GM18868 (cell line): ENCODE results near the gene TKT.
A peak's percentile ranks its signal among the peaks of the same experiment; 100 is the strongest.

Experiments
- ATAC-seq: cut with Tn5 transposase; IDR thresholded peaks from one replicate; pipeline ENCODE4 v1.9.1; 2021; ENCODE audit warnings: mild to moderate bottlenecking, moderate library complexity; ENCODE audit not compliant: unreplicated experiment

The TKT gene

DNA sequence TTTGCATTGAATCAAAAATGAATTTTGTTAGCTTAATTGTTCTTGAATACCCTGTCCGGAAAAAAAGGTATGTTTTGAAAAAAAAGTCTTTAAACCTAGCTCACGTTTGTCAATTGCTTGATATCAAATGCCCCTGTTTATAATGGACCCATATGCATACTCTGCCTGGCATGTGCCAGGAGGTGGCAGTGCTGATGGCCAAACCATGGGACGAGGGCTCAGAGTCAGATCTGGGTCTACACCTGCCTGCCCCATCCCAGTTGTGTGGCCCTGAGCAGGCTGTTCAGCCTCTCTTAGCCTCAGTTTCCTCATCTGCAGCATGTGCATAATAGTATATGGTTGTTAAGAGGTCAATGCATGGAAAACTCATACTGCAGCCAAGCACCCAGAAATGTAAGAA is 56.0 kb downstream of the TKT start:
- no peak for ATAC-seq

DNA sequence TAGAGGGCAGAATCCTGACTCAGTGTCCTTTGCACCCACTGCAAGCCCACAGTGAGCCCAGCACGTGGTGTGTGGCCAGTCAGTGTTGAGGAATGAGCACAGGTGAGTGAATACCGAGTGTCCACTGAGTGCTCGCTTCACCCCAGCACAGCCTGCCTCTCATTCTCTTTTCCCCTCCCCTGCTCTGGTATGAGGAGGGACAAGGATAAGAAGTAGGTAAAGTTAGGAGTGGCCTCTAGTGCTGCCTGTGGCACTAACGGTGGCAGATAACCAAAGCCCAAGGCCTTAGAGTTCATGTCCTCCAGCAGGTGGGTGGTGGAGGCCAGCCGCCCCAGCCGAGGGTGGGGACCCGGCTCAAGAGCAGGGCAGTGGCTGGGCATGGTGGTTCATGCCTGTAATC is 56.8 kb downstream of the TKT start:
- no peak for ATAC-seq

- ATAC-seq: no peak
These were observed 57.4 kb downstream of the TKT start for GRCh38 chr3:53198256-53198977.

DNA sequence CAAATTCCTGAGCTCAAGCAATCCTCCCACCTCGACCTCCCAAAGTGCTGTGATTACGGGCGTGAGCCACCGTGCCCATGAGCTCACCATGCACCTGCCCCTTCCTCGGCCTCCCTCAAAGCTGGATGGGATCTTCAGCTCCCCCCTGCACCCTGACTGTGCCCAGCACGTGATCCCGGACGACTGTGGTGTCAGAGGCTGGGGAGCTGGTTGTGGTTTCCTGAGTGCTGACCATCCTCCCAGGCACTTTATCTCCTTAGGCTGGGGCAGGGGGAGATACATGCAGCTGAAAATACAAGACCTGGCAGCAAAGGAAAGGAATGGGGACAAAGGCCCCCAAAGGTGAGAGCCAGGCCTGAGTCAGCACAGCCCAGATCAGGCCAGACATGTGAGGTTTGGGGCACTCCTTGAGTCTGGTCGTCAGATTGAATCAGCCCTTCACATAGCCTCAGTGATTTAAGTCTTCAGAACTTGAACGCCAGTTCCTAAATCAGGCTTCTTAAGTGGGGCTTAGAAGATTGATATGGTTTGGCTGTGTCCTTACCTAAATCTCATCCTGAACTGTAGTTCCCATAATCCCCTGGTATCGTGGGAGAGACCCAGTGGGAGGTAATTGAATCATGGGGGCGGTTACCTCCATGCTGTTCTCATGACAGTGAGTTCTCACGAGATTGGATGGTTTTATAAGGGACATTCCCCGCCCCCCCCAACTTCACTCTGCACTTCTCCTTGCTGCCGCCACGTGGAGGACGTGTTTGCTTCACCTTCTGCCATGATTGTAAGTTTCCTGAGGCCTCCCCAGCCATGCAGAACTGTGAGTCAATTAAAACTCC is 59.0 kb downstream of the TKT start:
- ATAC-seq: peak; percentile 47

- ATAC-seq: no peak
These were observed 59.9 kb downstream of the TKT start for GRCh38 chr3:53195602-53196574.

DNA sequence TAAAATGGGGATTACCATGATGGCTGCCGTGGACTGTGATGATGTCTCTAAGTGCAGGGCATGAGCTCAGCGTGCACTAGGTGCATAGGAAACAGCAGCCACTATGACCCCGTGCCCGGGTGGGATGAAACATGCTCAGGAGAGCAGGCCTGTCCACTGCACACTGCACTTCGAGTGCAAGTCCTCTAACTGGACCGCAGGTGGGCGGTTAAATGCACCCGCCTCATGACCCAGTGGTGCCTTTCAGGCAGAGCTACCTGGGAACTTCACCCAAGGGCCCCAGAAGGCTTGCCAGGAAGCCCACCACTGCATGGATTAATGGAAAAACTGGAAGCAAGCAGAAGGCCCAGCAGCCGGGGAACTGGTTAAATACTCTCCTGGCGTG is 60.8 kb downstream of the TKT start:
- no peak for ATAC-seq

DNA sequence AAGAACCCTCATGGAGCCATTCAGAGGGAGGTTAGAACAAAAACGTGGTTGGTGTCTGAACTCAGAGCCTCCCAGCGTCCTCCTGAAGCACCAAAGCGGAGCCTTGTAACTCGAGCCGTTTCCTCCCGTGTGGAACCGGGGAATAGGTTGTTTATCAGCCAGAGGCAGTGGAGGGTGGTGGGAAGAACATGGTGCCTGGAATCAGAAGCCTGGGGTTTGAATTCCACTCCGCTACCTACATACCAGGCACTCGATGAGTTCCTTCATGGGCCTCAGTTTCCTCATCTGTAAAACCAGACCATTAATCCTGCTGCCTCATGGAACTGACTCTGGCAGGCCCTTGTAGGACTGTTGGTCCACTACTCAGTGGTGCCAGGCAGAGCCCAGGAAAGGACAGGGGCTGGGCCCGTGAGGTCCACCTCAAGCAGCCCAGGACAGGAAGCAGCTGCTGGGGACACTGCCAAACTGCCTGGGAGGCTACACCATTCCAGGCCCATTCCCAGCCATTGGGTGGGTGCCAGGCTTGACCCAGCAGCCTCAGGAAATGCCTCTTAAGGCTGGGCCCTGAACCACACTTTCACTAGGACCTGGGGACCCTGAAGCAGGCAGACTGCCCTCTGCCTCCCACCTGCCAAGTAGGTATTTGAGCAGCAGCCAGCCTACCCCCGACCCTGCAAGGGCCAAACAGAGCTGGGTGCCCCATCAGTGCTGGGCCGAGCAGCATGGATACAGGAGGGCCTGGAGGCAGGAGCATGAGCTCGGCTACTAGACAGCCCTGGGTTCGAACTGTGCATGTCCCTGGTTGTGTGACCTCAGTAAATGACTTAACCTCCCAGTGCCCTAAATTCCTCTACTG is 61.4 kb downstream of the TKT start:
- ATAC-seq: no peak

DNA sequence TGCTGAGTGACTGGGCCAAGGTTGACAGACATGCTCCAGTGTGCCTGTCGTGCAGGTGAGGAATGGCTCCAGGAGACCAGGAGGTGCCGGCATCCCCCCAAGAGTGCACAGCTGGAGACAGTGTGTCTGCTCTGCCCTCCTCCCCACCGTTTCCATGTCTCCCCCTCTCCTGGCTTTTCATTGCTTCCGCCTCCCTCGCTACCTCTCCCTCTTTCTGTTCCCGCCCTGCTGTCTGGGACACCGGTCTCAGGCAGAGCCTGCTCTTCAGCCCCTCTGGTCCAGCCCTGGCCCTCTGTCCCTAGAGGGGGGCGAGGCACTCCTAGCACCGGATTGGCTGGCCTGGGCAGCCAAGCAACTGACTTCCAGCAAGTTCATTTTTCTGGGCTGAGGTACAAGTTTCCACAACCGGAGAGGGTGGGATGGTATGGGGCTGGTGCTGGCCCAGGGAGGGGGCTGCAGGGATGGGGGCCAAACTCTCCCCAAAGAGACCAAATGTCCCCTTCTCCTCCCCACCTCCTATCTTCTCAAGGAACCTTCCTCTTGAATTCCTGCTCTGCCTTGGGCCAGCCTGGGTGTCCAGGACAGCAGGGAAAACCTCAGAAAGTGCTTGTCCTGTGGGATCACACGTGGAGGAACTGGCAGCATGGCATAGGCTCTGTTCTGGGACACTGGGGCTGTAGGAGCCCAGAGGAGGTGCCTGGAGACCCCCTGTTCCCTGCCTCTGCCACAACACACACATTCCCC is 62.2 kb downstream of the TKT start:
- no peak for ATAC-seq

DNA sequence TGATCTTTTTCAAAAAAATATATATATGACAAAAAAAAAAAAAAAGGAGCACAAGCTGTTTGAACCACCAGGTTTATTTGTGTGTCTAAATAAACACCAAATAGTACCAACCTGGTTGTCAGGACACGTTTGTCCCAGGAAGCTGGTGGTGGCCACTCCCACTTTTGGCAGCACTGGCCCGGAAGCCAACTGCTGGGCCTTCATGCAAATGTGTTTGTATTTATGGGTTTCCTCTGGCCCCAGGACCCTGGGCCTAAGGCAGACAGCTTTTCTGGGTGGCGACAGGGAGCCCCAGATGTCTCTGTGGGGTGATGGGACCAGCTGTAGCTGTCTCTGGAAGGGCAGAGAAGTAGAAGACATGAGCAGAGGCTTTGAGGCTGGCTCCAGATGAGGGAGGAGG is 63.2 kb downstream of the TKT start:
- ATAC-seq: no peak

DNA sequence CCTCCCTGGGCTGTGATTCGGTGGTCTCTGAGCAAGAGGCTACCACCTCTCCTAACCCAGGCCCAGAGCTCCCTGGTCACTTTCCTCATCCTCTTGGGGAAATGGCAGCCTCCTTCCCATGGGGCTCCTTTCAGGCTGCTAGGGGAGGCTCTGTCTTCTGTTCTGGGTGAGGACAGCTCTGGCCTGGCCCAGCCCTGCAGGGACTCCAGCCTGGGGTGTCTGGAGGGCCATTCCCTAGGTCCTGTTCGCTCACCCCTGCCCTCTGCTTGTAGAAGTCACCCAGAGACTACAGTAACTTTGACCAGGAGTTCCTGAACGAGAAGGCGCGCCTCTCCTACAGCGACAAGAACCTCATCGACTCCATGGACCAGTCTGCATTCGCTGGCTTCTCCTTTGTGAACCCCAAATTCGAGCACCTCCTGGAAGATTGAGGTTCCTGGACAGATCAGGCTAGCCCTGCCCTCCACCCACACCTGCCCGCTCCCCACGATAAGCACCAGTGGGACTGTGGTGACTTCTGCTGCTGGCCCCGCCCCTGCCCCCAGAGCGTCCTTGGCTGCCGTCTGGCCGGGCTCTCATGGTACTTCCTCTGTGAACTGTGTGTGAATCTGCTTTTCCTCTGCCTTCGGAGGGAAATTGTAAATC is 63.9 kb downstream of the TKT start:
- no peak for ATAC-seq

GRCh38 chr3:53190659-53191058 is 65.2 kb downstream of the TKT start:
- ATAC-seq: peak; percentile 48

- no peak for ATAC-seq
These were observed 66.5 kb downstream of the TKT start for GRCh38 chr3:53189276-53189675.

DNA sequence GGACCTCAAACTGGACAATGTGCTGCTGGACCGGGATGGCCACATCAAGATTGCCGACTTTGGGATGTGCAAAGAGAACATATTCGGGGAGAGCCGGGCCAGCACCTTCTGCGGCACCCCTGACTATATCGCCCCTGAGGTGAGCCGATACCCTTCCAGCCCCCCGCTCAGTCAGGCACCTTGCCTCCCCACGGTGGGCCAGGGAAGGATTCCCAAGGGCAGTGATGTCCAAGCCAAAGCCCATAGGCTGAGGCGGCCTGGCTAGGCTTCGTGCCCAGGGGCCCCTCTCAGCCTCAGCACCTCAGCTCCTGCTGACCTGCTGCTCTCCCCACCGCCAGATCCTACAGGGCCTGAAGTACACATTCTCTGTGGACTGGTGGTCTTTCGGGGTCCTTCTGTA is 67.1 kb downstream of the TKT start:
- no peak for ATAC-seq

DNA sequence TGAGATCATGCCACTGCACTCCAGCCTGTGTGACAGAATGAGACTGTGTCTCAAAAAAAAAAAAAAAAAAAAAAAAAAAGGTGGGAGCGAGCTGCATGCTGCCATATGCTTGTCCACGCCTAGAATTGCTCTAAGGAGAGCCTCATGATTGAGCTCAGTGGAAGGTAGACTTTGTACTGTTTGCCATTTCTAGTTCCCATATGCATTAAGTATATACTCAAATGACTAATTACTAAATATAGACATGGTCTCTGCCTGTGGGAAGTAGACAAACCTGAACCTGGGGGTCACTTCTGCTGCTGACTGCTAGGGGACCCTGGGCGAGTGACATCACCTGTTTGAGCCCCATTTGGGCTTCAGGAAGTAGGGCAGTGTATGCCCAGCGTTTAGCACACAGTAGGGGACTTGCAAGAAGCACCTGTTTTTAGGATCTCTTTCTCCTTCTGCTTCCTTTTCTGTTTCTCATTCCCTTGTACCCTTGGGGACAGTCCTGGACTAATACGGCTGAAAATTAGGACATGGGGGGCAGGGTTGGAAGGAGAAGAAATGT is 67.6 kb downstream of the TKT start:
- no peak for ATAC-seq

DNA sequence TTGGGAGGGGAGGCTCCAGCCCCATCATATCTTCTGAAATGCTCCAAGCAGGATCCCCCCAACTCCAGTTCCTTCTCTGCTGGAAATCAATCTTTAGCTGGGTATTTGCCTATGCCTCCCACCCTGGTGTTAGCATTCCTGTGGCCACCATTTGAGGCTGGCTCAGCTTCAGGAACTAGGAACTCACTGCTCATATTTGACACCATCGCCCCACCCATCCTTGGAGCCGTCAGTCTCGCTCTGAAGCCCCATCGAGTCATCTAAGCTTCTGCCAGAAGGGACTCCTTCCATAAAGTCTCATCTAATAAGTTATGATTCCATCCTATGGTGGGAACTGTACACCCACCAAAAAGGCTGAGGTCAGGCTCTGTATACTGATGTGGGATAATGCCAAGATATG is 68.4 kb downstream of the TKT start:
- ATAC-seq: no peak

DNA sequence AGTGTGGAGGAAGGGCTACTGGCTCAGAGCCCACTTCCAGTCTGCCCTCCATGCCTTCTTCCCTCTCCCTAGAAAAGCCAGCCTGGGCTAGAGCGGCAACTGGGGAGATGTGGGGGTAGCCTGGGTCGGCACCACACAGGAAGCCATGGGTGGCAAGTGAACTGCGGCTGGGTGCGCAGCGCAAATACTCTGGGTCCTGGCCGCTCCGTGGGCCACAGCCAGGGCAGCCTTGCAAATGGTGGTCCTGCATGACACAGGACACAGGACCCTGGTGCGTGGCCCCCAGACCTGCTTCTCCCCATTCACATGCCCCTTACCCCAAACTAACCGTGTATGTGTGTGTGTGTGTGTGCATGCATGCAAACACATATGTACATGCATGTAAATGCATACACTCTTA is 69.1 kb downstream of the TKT start:
- no peak for ATAC-seq

DNA sequence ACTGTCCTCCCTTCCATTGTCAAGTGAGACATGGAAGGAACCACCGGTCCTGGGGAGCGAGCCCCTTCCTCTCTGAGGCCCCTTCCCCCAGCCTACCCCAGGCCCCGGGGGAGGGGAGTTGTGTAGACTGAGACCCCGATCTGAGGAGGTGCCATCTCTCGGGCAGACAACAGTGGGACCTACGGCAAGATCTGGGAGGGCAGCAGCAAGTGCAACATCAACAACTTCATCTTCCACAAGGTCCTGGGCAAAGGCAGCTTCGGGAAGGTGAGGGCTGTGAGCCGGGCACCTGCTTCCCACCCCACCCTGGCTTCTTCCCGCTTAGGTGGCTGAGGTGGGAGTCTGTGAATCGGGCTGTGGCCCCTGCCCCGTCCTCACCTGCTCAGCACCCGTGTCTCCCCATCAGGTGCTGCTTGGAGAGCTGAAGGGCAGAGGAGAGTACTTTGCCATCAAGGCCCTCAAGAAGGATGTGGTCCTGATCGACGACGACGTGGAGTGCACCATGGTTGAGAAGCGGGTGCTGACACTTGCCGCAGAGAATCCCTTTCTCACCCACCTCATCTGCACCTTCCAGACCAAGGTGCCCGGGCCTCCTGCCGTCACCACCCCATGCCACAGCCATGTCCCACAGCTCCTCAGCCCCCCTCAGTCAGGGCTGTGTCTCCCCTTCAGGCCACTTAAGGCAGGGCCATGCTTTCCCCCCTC is 69.9 kb downstream of the TKT start:
- no peak for ATAC-seq

DNA sequence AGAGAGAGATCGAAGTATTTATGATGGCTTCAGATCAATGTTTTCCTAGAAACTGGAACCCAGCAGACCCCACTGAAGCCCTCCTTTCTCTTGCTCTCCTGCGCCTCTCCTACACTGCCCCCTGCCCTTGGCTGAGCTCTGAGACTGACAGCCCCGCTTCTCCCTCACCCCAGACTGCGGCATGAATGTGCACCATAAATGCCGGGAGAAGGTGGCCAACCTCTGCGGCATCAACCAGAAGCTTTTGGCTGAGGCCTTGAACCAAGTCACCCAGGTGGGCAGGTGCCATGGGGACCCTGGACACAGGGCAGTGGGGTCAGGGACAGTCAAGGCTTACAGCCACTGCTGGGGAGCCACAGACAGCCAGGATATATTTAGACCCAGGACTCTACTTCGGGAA is 71.1 kb downstream of the TKT start:
- ATAC-seq: no peak
